Fibroblast of mammary gland (primary cell): ENCODE measurements around the gene S100B.

Source experiments
- DNase-seq: peaks from one replicate; pipeline ENCODE4 v3.0.0-alpha.2; 2010; ENCODE audit warnings: low read depth
- H3K4me3 ChIP-seq: 2 replicates; pipeline ENCODE4 v1.5.1; 2011; ENCODE audit warnings: low read depth, mild to moderate bottlenecking, low read length, moderate library complexity; ENCODE audit not compliant: control insufficient read depth
- CTCF ChIP-seq: conservative IDR thresholded peaks from 2 replicates; pipeline ENCODE4 v1.5.1; 2011; ENCODE audit warnings: low read depth, low read length, inconsistent platforms; ENCODE audit not compliant: control insufficient read depth, insufficient read depth

The S100B gene

GRCh38 chr21:46552274-46552673 lies 52.6 kb downstream of the S100B start:
- DNase-seq, result no peak
- no peak for TF ChIP-seq CTCF
- no peak overlapping the region for H3K4me3 ChIP-seq

- DNase-seq, result no peak
- no peak for TF ChIP-seq CTCF
- H3K4me3 ChIP-seq, result no peak overlapping the region
These were observed 53.1 kb downstream of the S100B start for GRCh38 chr21:46551636-46552241.

- DNase-seq, result no peak
- TF ChIP-seq CTCF, result no peak
These were observed 54.6 kb downstream of the S100B start for GRCh38 chr21:46550116-46550941.

GRCh38 chr21:46549650-46550049 lies 55.2 kb downstream of the S100B start:
- TF ChIP-seq CTCF, result no peak
- H3K4me3 ChIP-seq, result no peak overlapping the region
- no peak for DNase-seq

More at GRCh38 chr21:46550116-46550941, 54.6 kb downstream of the S100B start:
- no peak overlapping the region for H3K4me3 ChIP-seq
